Stimulated activated CD4-positive, alpha-beta T cell treated with anti-CD3 and anti-CD28 coated beads, Interleukin-4, amount 100 ng/mL, for 48 hours (primary cell): ENCODE results near the gene ATF7IP.
A peak's percentile ranks its signal among the peaks of the same experiment; 100 is the strongest.

Experiments
- DNase-seq, 2 donors: peaks; one replicate each; pipeline ENCODE4 v3.0.0-alpha.2; 2020; ENCODE audit warnings: low read depth in 2 of 2

Gene ATF7IP

DNA sequence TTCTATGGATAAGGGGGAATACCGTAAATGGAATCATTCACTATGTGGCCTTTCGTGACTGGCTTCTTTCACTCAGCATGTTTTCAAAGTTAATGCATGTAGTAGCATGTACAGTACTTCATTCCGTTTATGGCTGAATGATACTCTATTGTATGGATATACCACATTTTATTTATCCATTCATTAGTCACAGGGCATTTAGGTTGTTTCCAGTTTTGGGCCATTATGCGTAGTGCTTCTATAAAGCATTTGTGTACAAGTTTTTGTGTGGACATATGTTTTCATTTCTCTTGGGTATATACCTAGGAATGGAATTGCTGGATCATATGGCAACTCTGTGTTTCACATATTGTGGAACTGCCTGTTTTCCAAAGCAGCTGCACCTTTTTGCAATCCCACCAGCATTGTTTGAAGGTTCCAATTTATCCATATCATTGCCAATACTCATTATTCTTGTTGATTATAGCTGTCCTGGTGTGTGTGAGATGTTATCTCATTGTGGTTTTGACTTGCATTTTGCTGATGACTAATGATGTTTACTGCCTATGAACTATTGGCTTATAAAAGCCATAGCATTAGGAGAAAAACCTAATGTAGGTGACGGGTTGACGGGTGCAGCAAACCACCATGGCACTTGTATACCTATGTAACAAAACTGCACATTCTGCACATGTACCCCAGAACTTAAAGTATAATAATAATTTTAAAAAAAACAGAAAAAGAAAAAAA lies 45.5 kb downstream of the ATF7IP start:
- DNase-seq: no peak

GRCh38 chr12:14416658-14417057 lies 51.2 kb downstream of the ATF7IP start:
- no peak for DNase-seq

DNA sequence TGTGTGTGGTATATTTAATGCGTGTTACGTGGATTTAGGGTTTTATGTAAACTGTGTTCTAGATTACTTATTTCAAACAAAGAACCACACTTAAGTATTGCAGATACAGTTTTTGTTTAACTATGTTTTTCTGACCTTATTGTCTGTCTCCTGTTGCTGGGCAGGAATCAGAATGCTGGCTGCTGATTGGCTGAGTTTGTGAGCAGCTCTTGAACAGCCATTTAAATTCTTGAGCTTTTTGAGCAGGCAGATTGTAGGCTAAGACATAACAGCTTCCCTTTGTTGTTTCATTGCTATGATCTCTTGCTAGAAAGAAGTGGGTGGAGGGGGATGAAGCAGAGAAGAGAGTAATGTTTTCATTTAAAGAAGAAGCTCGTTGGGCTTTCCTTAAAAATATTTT lies 52.2 kb downstream of the ATF7IP start:
- DNase-seq: peak; percentile 22 to 24

DNA sequence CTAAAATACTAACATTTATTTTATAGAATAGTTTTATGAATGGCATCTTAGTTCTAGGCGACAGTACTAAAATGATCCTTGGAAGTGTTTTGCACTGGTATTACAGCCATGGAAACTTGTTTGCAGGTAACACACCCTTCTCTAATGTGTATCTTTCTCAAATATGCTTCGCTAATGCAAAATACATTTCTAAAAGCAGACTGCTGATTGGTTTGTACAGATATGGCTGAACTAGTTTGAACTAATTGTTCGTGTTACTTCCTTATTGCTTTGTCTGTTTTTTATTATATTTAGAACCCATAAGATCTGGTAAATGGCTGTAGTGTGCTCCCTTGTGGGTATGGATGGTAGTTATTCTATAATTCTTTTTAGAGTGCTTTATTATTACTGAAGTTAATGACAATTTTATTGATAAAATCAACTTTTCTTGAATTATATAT lies 53.0 kb downstream of the ATF7IP start:
- no peak for DNase-seq

DNA sequence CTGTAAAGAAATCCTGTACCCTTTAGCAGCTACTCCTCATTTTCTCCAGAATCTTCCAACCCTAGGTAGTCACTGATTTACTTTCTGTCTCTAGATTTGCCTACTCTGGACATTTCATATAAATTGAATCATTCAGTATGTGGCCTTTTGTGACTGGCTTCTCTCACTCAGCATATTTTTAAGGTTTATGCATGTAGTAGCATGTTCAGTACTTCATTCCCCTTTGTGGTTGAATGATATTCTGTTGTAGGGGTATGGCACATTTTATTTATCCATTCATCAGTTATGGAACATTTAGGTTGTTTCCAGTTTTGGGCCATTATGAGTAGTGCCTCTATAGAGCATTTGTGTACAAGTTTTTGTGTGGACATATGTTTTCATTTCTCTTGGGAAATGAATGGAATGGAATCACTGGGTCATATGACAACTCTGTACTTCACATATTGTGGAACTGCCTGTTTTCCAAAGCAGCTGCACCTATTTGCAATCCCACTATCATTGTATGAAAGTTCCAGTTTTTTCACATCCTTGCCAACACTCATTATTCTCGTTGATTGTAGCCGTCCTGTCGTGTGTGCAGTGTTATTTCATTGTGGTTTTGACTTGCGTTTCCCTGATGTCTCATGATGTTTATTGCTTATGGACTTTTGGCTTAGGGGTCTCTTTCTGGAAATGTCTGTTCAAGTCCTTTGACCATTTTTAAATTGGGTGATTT lies 57.2 kb downstream of the ATF7IP start:
- DNase-seq: no peak

DNA sequence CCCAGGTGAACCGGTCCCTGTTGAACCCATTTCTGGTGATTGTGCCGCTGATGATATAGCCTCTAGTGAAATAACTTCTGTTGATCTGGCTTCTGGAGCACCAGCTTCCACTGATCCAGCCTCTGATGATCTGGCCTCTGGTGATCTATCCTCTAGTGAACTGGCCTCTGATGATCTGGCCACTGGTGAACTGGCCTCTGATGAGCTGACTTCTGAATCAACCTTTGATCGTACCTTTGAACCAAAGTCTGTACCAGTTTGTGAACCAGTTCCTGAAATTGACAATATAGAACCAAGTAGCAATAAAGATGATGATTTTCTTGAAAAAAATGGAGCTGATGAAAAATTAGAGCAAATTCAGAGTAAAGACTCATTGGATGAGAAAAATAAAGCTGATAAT lies 59.1 kb downstream of the ATF7IP start:
- no peak for DNase-seq

DNA sequence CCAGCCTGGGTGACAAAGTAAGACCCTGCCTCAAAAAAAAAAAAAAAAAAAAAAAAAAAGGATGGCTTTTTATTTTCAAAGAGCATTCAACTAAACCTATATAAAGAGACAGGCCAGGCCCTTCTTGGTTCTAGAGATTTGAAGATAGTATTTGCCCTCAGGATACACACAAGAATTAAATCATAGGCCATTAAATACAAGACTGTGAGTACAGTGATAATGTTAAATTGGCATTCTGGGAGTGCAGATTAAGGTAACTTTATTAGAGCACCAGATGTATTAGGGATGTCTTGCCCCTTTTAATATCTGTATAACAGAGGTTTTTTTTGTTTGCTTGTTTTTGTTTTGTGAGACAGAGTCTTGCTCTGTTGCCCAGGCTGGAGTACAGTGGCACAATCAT lies 61.3 kb downstream of the ATF7IP start:
- DNase-seq: no peak

GRCh38 chr12:14427929-14428328 lies 62.4 kb downstream of the ATF7IP start:
- no peak for DNase-seq

DNA sequence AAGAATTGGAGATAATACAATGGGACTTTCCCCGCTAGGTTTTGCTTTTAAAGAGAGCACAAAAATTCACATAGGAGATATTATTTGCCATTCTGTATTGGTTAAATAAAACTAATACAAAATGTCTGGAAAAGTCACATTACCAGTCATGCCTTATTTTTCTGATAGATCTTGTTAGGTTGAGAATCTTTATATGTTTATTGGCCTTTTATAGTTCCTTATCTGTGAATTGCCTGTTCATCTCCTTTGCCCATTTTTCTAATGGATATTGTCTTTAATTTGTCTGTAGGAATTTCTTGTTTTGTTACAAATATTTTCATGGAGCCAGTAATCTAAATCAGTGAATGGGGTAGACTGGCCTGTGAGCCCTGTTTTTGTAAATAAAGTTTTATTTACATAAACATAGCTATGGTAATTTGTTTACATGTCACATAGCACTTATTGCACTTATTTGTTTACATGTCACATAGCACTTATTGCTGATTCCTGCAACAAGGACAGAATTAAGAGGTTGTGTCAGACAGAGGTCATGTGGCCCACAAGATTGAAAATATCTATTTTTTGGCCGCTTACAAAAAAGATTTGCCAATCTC lies 65.0 kb downstream of the ATF7IP start:
- DNase-seq: no peak

DNA sequence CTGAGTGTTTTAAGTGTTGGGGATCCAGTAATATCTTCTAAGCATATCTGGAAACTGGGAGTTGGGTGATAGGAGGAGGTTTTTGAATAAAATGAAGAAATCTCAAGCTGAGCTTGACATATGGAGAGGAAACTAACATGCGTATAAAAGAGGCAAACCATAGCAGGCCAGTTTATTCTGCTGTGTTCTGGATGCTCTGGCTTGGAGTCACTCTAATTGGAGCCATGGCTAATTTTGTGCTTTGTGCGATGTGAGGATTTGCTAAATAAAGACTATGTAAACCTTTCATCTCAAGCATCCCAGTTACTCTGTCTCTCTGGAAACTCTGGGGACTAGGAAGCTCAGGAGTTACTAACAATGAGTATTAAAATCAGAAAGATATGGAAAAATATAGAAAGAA lies 66.5 kb downstream of the ATF7IP start:
- no peak for DNase-seq

GRCh38 chr12:14435627-14436026 lies 70.1 kb downstream of the ATF7IP start:
- no peak for DNase-seq

DNA sequence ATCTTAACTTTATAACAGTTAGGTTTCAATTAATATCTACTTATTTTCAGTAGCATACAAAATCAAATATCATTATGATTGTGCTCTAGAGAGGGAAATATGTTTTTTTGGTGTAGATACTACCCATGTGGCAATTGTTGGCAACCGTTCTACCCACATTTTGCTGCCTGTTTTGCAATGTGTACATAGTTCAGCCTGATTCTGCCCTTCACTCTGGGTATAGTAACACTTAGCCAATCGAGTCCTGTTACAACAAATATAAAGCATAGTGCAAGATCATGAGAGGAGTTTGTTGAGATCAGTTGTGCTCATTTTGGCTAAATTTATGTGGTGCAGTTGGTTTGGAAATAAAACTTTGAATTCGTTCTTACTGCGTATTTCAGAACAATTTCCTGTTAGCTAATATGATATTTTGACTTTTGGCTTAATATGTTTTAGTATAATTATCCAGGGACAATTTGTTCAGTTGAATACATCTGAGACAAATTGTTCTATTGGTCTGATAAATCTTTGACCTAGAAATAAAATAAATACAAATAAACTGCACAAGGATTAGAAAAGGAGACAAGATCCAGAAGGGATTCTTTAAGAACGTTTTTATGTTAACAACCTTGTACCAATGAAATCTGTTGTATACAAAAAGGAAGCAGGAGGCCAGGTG lies 76.9 kb downstream of the ATF7IP start:
- DNase-seq: no peak

- DNase-seq: no peak
Measured at GRCh38 chr12:14443531-14443930, 78.0 kb downstream of the ATF7IP start.

- DNase-seq: no peak
Measured at GRCh38 chr12:14450479-14450878, 85.0 kb downstream of the ATF7IP start.

- no peak for DNase-seq
Measured at GRCh38 chr12:14452336-14452735, 86.9 kb downstream of the ATF7IP start.

DNA sequence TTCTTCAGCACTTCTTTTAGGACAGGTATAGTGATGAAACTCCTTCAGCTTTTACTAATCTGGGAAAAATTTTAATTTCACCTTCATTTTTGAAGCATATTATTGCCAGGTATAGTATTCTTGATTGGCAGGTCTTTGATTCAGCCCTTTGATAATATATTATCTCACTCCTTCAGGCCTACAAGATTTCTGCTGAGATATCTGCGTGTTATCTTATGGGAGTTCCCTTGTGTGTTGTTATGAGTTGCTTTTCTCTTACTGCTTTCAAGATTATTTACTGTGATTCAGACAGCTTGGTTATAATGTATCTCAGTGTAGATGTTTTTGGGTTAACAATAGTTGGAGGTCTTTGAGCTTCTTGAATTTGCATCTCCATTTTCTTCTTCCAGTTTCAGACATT lies 87.4 kb downstream of the ATF7IP start:
- DNase-seq: no peak

DNA sequence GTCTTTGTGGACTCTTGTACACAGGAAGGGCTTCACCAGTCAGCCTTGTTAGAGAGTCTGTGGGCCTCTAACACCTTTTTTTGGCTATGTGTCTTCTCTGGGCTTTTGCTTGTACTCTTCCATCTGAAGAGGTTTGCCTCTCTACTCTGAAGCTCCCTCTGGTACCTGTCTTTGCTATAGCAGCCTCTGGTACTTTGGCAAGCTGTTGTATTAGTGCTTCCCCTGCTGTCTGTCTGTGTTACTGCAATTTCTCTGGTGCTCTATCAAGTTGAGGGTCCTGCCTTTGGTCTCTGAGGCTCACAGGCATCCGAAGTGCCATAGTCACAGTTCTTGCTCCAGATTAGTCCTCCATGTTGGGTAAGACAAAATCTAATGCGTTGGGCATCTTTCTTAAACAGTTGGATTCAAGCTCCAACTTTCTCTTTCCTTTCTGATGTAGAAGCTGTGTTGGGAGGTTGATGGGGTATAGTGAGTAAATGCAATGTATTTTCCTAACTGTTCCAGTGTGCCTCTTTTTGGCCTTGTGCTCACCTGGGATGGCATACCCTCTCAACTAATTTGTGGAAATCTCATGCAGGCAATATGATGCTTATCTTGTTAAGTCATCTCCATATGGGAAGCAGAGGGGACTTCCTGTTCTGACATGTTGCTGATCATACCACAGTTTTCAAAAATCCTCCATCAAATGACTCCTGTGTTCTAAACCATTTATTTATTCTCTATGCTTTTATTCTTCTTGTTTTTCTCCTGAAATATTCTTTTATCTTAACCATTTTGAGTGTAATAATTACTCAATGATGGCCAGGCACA lies 88.8 kb downstream of the ATF7IP start:
- DNase-seq: peak in 1 of 2 donors; percentile 8

DNA sequence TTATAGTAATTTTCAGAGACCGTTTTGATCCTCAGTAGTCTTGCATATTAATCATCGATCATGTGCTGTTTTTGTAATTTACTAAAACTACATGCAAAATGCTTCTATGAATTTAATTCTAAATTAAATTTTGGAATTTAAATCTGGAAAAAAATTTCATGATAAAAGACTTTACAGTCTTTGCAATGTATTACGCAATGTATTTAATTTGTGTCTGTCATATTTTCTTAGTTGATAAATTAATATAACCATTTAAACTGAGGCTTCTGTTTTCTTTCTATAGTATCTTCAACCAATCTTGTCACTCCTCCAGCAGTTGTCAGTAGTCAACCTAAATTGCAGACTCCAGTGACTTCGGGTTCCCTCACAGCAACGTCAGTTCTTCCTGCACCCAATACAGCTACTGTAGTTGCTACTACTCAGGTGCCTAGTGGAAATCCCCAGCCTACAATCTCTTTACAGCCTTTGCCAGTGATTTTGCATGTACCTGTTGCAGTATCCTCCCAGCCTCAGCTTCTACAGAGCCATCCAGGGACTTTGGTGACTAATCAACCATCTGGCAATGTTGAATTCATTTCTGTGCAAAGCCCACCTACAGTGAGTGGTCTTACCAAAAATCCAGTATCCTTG lies 94.8 kb downstream of the ATF7IP start:
- no peak for DNase-seq

- no peak for DNase-seq
Measured at GRCh38 chr12:14471497-14471896, 106.0 kb downstream of the ATF7IP start.

GRCh38 chr12:14473707-14474287 lies 108.3 kb downstream of the ATF7IP start:
- no peak for DNase-seq

GRCh38 chr12:14479004-14479403 lies 113.5 kb downstream of the ATF7IP start:
- DNase-seq: no peak
